Measurements from ENCODE around the gene H6PD.
A peak's percentile ranks its signal among the peaks of the same experiment; 100 is the strongest.
"Not testable (repeated sequence)": the region's sequence is repeated elsewhere in the genome, so short reads cannot be mapped to it uniquely, and the experiment has no call there.

The H6PD gene

DNA sequence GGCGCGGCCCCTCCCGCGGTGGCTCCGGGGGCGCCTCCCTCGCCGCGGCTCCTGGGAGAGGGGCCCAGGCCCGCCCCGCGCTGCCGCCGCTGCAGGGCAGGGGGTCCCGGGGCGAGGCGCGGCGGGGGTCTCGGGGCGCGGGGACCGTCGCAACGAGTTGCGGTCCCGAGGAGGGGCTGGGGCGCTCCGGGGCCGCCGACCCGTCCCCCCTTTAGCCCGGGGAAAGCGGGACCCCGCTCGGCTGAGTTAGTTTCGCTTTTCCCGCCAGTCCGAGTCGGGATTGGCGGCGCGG, 58.6 kb downstream of the H6PD start:
- TF ChIP-seq POLR2A (IDR thresholded peaks at IDR 0.05; ENCODE audit: low read depth, low read length) = no peak
- FAIRE-seq (no peak), DNase-seq (ENCODE audit: insufficient read length, low spot score) (no peak)

DNA sequence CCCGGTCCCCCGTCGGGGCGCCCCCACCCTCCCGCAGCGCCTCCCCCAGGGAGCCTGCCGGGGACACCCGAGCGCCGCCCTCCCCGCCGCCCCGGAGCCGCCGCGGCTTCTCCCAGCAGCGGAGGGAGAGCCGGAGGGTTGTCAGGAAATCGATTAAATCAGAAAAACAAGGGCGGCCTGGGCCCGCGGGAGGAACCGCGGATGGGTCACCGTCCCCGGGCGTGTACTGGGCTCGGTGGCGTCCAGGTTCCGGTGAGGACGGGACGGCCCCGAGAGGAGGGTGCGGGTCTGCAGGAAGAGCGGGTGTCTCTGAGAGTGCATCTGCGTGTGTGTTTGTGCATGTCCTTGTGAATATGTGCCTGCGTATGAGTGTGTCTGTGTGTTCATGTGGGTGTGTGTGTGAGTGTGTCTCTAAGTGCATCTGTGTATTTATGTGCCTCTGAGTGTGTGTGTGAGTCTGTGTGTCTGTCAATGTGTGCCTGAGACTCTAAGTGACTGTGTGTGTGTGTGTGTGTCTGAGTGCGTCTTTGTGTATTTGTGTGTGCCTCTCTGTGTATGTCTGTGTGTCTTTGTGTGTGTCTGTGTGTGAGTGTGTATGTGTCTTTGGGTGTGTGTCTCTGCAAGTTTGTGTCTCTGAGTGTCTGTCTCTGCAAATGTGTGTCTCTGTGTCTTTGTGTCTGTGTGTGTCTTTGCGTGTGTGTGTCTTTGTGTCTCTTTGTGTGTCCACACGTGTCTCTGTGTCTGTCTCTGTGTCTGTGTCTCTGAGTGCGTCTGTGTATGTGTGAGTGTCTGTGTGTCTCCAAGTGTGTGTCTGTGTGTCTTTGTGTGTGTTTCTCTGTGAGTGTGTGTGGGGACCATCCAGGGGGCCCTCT, 59.2 kb downstream of the H6PD start:
- DNase-seq (ENCODE audit: insufficient read length, low spot score) = no peak
- no peak for TF ChIP-seq POLR2A (IDR thresholded peaks at IDR 0.05; ENCODE audit: low read depth, low read length)
- FAIRE-seq = no peak

DNA sequence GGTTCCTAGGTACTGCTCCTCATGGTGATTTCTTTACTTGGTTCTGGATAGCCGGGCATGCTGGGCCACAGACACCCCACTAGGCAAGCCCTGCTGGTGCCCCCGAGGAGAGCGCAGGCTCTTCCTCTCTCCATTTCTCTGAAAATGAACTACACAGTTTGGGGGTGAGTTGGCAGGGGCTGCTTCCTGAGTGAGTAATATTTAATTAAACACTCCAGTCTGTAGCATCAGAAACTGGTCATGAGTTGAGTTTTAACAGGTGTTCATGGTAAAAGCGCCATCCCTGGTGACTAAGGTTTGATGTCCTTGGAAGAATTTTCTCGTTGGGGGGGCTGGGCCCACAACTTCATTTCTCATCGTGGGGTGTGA, 59.8 kb downstream of the H6PD start:
- TF ChIP-seq POLR2A (IDR thresholded peaks at IDR 0.05; ENCODE audit: low read depth, low read length) = no peak
- DNase-seq (ENCODE audit: insufficient read length, low spot score) (no peak), FAIRE-seq (no peak)

DNA sequence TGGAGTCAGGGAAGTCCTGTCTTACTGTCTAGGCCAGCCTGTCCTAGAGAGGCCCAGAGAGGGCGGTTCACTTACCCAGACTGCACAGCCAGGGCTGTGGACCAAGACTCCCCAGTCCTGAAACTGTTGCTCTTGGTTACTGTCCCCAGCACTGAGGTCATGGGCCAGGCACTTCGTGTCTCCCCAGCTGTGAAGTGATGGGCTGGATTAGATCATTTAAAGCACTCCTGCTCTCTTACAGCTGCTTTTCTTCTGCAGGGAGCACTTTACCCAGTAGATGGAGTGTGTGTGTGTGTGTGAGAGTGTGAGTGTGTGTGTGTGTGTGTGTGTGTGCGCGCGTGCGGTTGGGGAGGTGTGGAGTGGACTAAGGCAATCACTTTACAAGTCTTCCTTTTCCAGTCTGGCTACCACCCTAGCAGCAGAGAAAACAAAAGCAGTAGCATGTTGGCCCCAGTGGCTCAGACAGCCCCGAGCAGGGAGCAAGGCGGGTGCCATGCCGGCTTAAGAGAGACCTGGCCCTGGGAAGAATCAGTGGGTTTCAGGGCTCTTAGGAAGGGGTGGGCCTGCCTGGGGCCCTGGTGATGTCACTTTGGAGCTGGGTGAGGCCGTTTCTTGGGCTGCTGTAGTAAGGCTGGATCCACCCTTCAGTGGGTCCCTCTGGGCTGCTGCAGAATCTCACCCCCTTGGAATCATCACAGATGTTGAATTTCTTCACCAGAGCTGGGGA, 60.5 kb downstream of the H6PD start:
- DNase-seq (ENCODE audit: insufficient read length, low spot score) (no peak), FAIRE-seq (no peak)
- no peak for TF ChIP-seq POLR2A (IDR thresholded peaks at IDR 0.05; ENCODE audit: low read depth, low read length)

DNA sequence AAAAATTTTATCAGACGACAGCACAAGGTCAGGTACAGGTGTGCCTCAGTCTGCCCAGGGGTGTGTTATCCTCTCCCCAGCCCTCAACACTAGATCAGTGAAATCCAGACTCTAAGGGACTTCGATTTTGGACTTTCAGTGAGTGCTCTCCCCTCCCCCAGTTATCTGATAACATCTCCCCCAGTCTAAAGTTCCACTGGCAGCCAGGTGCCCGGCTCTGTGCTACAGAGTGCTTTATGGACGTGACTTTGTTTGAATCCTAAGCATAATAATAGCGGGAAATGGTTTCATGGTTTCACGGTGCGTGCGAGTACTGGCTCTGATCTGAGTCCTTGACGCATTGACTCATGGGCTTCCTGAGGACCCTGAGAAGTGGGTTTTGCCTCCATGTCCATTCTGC, 61.3 kb downstream of the H6PD start:
- DNase-seq (ENCODE audit: insufficient read length, low spot score) = no peak
- no peak for FAIRE-seq
- TF ChIP-seq POLR2A (IDR thresholded peaks at IDR 0.05; ENCODE audit: low read depth, low read length) = no peak

DNA sequence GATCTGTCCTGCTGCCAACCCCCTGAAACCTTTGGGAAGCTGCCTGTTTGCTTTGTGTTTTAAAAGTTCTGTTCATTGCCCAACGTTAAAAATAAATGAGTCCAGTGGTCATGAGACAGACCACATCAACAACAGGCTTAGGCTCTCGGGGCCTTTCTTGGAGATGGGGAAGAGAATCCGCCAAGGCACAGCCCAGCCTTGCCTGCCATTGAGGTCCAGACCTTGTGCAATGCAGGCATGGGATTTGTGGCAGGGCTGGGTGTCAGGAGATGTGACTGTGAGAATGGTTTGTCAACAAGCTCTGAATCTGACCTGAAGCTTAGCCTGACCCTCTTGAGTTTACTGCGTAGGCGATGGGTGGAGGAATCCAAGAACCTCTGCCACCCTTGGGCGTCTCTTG, 62.3 kb downstream of the H6PD start:
- TF ChIP-seq POLR2A (IDR thresholded peaks at IDR 0.05; ENCODE audit: low read depth, low read length) = no peak
- no peak for FAIRE-seq
- DNase-seq (ENCODE audit: insufficient read length, low spot score) = no peak

DNA sequence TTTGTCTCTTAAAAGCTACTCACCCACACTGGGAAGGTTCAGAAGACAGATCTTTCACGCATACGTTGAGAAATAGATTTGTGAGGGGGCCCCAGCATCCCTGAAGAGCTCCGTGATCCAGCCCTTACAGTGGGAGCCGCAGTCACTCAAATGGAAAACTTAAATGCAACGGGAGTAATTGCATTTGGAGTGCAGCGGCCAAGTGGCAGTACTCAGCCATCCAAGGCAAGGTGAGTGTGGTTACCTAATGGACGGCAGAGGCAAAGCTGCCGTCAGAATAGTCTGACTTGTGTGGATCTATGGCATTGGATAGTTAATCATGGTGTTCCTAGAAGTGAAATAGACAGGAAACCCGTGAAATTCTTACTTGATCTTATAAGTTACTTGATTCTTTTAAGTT, 63.3 kb downstream of the H6PD start:
- DNase-seq (ENCODE audit: insufficient read length, low spot score) (no peak), FAIRE-seq (no peak)
- no peak for TF ChIP-seq POLR2A (IDR thresholded peaks at IDR 0.05; ENCODE audit: low read depth, low read length)

DNA sequence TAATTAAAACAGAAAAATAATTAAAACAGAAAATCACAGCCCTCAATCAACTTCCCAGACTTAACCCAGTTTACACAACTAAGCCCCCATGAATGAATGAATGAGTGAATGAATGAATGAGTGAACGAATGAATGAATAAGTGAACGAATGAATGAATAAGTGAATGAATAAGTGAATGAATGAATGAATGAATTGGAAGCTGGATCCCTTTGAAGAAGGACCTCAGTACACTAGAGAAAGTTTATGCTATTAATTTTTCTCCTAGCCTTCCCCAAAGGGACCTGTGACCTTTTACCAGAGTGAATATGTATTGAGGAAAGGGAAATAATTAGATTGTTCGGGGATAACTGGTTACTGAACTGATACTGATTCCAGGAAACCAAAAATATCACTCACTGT, 63.7 kb downstream of the H6PD start:
- no peak for FAIRE-seq
- TF ChIP-seq POLR2A (IDR thresholded peaks at IDR 0.05; ENCODE audit: low read depth, low read length) = no peak
- DNase-seq (ENCODE audit: insufficient read length, low spot score) = no peak

DNA sequence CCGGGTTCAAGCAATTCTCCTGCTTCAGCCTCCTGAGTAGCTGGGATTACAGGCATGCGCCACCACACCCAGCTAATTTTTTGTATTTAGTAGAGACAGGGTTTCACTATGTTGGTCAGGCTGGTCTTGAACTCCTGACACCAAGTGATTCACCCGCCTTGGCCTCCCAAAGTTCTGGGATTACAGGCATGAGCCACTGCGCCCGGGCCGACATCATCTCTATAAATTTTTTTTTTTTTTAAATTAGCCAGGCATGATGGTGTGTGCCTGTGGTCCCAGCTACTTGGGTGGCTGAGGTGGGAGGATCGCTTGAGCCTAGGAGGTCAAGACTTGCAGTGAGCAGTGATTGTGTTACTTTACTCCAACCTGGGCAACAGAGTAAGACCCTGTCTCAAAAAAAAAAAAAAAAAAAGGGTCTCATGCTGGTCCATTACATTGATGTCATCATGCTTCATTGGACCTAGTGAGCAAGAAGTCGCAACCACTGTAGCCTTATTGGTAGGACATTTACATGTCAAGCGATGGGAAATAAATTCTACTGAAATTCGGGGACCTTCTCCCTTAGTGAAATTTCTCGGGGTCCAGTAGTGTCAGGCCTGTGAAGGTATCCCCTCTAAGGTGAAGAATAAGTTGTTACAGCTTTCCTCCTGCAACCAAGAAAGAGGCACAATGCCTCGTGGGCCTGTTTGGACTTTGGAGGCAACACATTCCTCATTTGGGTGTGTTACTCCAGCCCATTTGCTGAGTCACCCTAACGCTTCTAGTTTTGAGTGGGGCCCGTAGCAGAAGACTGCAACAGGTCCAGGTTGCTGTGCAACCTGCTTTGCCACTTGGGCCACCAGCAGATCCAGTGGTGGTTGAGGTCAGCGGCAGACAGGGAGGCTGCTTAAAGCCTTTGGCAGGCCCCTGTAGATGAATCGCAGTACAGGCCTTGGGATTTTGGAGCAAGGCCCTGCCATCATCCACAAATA, 65.3 kb downstream of the H6PD start:
- not testable (repeated sequence) for DNase-seq (ENCODE audit: insufficient read length, low spot score); FAIRE-seq

DNA sequence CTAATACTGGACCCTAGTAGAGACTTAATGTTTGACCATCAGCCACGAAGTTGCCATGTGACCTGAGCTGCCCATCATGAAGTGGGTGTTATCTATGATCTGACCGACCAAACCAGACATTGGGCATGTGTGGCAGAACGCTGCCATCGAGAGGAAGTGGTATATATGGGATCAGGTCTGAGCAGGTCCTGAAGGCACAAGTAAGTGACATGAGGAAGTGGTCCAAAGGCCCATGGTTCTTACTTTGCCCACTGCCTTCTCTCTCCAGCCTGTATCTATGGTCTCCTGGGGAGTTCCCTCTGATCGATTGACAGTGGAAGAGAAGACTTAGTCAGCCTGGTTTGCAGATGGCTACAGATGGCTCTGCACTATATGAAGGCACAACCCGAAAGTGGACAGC, 66.0 kb downstream of the H6PD start:
- no peak for TF ChIP-seq POLR2A (IDR thresholded peaks at IDR 0.05; ENCODE audit: low read depth, low read length)
- DNase-seq (ENCODE audit: insufficient read length, low spot score) (no peak), FAIRE-seq (no peak)

DNA sequence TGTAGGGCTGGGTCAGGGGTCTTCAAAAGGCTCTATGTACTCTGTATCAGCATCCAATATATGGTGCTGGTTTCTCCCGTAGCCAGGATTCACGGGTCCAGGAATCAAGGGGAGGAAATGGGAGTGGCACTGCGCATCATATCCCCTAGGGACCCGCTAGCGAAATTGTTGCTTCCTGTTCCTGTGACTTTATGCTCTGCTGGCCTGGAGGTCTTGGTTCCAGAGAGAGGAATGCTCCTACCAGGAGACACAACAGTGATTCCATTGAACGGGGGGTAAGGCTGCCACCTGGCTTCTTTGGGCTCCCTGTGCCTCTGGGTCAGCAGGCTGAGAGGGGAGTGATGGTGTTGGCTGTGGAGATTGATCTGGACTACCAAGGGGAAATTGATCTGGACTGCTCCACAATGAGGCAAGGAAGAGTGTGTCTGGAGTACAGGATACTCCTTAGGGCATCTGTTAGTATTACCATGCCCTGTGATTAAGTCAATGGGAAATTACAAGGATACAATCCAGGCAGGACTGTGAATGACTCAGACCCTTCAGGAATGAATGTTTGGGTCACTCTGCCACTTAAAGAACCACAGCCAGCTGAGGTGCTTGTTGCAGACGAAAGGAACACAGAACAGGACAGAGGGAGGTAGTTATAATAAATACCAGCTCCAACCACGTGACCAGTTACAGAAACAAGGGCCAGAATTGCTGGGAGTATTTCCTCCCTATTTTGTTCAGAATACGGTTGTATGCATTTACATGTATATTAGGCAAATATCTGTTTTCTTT, 68.4 kb downstream of the H6PD start:
- DNase-seq (ENCODE audit: insufficient read length, low spot score) (peak; percentile 47), FAIRE-seq (peak; percentile 84)
- no peak for TF ChIP-seq POLR2A (IDR thresholded peaks at IDR 0.05; ENCODE audit: low read depth, low read length)

DNA sequence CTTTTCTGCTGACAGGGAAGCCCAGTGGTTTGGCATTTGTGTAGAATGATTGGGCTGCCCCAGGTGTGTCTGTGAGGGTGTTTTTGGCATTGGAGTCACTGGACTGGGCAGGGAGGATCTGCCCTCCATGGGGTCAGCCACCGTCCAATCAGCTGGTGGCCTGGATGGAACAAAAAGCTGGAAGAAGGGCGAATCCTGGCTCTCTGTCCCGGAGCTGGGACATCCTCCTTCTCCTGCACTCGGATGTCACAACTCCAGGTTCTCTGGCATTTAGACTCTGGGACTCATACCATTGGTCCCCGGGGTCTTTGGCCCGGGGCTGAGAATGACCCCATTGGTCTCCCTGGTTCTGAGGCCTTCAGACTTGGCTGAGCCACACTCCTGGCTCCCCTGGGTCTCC, 69.3 kb downstream of the H6PD start:
- FAIRE-seq (no peak), DNase-seq (ENCODE audit: insufficient read length, low spot score) (no peak)
- TF ChIP-seq POLR2A (IDR thresholded peaks at IDR 0.05; ENCODE audit: low read depth, low read length) = no peak

DNA sequence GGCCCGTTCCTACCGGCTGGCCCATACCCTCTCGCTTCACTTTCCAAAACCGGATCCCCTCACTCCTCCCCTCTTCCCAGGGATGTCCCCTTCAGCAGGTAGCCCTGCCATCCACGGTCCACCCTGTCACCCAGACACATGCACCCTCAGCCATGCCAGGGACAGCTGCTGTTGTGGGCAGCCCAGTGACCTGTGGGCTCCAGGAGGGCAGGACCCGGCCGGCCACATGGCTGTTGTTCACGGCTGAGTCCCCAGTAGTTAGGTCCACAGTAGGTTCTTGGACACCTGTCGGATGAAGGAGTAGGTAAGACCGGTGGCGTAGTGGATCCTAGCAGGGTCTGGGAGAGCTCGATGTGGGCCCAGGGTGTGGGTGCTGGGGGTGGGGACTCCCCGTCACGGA, 70.6 kb downstream of the H6PD start:
- no peak for FAIRE-seq
- no peak for DNase-seq (ENCODE audit: insufficient read length, low spot score)
- no peak for TF ChIP-seq POLR2A (IDR thresholded peaks at IDR 0.05; ENCODE audit: low read depth, low read length)

Measured in H54 (cell line).